MM.1S (cell line): ENCODE results near the gene TMEFF2.

Experiments
- DNase-seq: peaks from one replicate; pipeline ENCODE4 v3.0.0-alpha.2; 2015
- H2AFZ ChIP-seq: fragments of 300-600 bp; sonication (generic); 2 replicates; pipeline ENCODE4 v1.6.0; 2016; ENCODE audit warnings: antibody characterized with exemption, low read length
- H3F3A ChIP-seq: fragments of 300-600 bp; sonication (generic); 2 replicates; pipeline ENCODE4 v1.6.1; 2016; ENCODE audit warnings: mild to moderate bottlenecking, antibody characterized with exemption, low read length, moderate library complexity, mixed read lengths; ENCODE audit not compliant: insufficient read depth
- H3K27ac ChIP-seq: fragments of 300-600 bp; sonication (generic); 2 replicates; pipeline ENCODE4 v1.5.1; 2016; ENCODE audit warnings: mild to moderate bottlenecking, low read length
- H3K27me3 ChIP-seq: fragments of 300-600 bp; sonication (generic); replicated peaks from 2 replicates; pipeline ENCODE4 v1.6.0; 2016; ENCODE audit warnings: low read length; ENCODE audit not compliant: insufficient read depth
- H3K36me3 ChIP-seq: fragments of 300-600 bp; sonication (generic); replicated peaks from 2 replicates; pipeline ENCODE4 v1.6.1; 2016; ENCODE audit warnings: mild to moderate bottlenecking, low read length, mixed read lengths; ENCODE audit not compliant: insufficient read depth
- H3K4me1 ChIP-seq: fragments of 300-600 bp; sonication (generic); 2 replicates; pipeline ENCODE4 v1.6.1; 2016; ENCODE audit warnings: low read length, mixed read lengths
- H3K4me2 ChIP-seq: fragments of 300-600 bp; sonication (generic); 2 replicates; pipeline ENCODE4 v1.6.0; 2016; ENCODE audit warnings: low read depth, low read length
- H3K4me3 ChIP-seq: fragments of 300-600 bp; sonication (generic); 2 replicates; pipeline ENCODE4 v1.5.1; 2016; ENCODE audit warnings: low read length, mixed read lengths
- H3K79me2 ChIP-seq: fragments of 300-600 bp; sonication (generic); 2 replicates; pipeline ENCODE4 v1.6.1; 2016; ENCODE audit warnings: mixed run types, low read length, mixed read lengths
- H3K9ac ChIP-seq: fragments of 300-600 bp; sonication (generic); 2 replicates; pipeline ENCODE4 v1.6.1; 2016; ENCODE audit warnings: low read length, mixed read lengths
- H3K9me2 ChIP-seq: fragments of 300-600 bp; sonication (generic); replicated peaks from 2 replicates; pipeline ENCODE4 v1.6.1; 2016; ENCODE audit warnings: mild to moderate bottlenecking, low read length, mixed read lengths; ENCODE audit not compliant: insufficient read depth
- H3K9me3 ChIP-seq: fragments of 300-600 bp; sonication (generic); replicated peaks from 2 replicates; pipeline ENCODE4 v1.6.1; 2016; ENCODE audit warnings: mild to moderate bottlenecking, low read length, mixed read lengths; ENCODE audit not compliant: insufficient read depth
- H4K20me1 ChIP-seq: fragments of 300-600 bp; sonication (generic); 2 replicates; pipeline ENCODE4 v1.6.1; 2016; ENCODE audit warnings: mild to moderate bottlenecking, low read length, moderate library complexity, mixed read lengths; ENCODE audit not compliant: insufficient read depth
- CTCF ChIP-seq: fragments of 300-600 bp; sonication (generic); IDR thresholded peaks from 2 replicates; pipeline ENCODE4 v1.5.1; 2016; ENCODE audit warnings: antibody characterized with exemption, low read length, mixed read lengths
- EZH2 ChIP-seq: fragments of 300-600 bp; sonication (generic); optimal IDR thresholded peaks from 2 replicates; pipeline ENCODE3; 2017; ENCODE audit warnings: low read depth, mild to moderate bottlenecking, antibody characterized with exemption, low read length, mixed read lengths
- EZH2phosphoT487 ChIP-seq: fragments of 300-600 bp; sonication (generic); IDR thresholded peaks from 2 replicates; pipeline ENCODE4 v1.6.1; 2018; ENCODE audit warnings: antibody characterized with exemption, low read length

Gene TMEFF2

GRCh38 chr2:192044496-192044895, 150.2 kb downstream of the TMEFF2 start:
- H3K36me3 ChIP-seq = no peaks in the 10 kb centered on the region
- H3K4me2 ChIP-seq = no peak overlapping the region
- no peak overlapping the region for H3K4me3 ChIP-seq
- H3K9ac ChIP-seq = no peak overlapping the region
- no peak for DNase-seq
- no peaks in the 10 kb centered on the region for H4K20me1 ChIP-seq
- no peak overlapping the region for H3K27ac ChIP-seq
- no peak overlapping the region for H2AFZ ChIP-seq
- TF ChIP-seq EZH2phosphoT487 (no peak), EZH2 (no peak), CTCF (no peak)
- no peaks in the 10 kb centered on the region for H3K4me1 ChIP-seq
- no peaks in the 10 kb centered on the region for H3F3A ChIP-seq
- H3K9me3 ChIP-seq = no peaks in the 10 kb centered on the region
- no peaks in the 10 kb centered on the region for H3K79me2 ChIP-seq
- H3K27me3 ChIP-seq = no peaks in the 10 kb centered on the region
- no peaks in the 10 kb centered on the region for H3K9me2 ChIP-seq

DNA sequence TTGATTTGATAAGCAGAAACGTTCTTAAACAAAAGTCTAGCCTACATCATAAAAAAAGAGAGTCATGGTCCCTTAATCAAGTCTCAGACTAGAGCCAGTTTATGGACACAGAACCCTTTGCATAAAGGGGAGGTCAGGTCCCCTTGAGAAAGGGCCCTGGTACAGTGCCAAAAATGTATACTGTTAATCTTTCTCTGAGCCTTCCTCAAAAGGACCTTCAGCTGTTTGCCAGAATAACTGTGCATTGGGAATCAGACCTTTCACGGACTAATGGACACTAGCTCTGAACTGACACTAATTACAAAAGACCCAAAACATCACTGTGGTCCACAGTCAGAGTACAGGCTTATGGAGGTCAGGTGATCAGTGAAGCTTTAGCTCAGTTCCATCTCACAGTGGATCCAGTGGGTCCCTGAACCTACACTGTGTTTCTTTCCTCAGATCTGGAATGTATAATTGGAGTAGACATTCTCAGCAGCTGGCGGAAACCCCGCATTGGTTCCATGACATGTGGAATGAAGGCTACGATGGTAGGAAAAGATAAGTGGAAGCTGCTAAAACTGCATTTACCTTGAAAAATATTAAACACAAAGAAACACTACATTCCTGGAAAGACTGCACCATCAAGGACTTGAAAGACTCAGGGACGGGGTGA, 151.4 kb downstream of the TMEFF2 start:
- Histone ChIP-seq H3K4me3 (no peak overlapping the region), H3K27ac (no peak overlapping the region), H3K4me2 (no peak overlapping the region), H2AFZ (no peak overlapping the region), H3K9me3 (no peaks in the 10 kb centered on the region), H3K9me2 (no peaks in the 10 kb centered on the region), H3K4me1 (no peaks in the 10 kb centered on the region), H3K36me3 (no peaks in the 10 kb centered on the region), H3F3A (no peaks in the 10 kb centered on the region), H3K79me2 (no peaks in the 10 kb centered on the region), H3K9ac (no peak overlapping the region), H3K27me3 (no peaks in the 10 kb centered on the region), H4K20me1 (no peaks in the 10 kb centered on the region)
- no peak for DNase-seq
- TF ChIP-seq EZH2 (no peak), CTCF (no peak), EZH2phosphoT487 (no peak)

- Histone ChIP-seq H3K4me1 (no peaks in the 10 kb centered on the region), H3K9me2 (no peaks in the 10 kb centered on the region), H2AFZ (no peak overlapping the region), H3K9me3 (no peaks in the 10 kb centered on the region), H3K4me3 (no peak overlapping the region), H3K79me2 (no peaks in the 10 kb centered on the region), H3K27ac (no peak overlapping the region), H3K27me3 (no peaks in the 10 kb centered on the region), H4K20me1 (no peaks in the 10 kb centered on the region), H3K4me2 (no peak overlapping the region), H3K36me3 (no peaks in the 10 kb centered on the region), H3F3A (no peaks in the 10 kb centered on the region), H3K9ac (no peak overlapping the region)
- no peak for DNase-seq
- TF ChIP-seq EZH2phosphoT487 = no peak
- TF ChIP-seq CTCF = no peak
- no peak for TF ChIP-seq EZH2
These were observed 152.6 kb downstream of the TMEFF2 start for GRCh38 chr2:192042126-192042525.
